GM21717 (cell line): ENCODE data around the gene CR1L.
"Not testable (repeated sequence)": the region's sequence is repeated elsewhere in the genome, so short reads cannot be mapped to it uniquely, and the experiment has no call there.

Experiments used
- ATAC-seq: cut with Tn5 transposase; IDR thresholded peaks from one replicate; pipeline ENCODE4 v1.9.1; 2021; ENCODE audit warnings: mild to moderate bottlenecking, moderate library complexity; ENCODE audit not compliant: unreplicated experiment

The CR1L gene

GRCh38 chr1:207645635-207646081, 725 bp downstream of the CR1L start:
- no peak for ATAC-seq

DNA sequence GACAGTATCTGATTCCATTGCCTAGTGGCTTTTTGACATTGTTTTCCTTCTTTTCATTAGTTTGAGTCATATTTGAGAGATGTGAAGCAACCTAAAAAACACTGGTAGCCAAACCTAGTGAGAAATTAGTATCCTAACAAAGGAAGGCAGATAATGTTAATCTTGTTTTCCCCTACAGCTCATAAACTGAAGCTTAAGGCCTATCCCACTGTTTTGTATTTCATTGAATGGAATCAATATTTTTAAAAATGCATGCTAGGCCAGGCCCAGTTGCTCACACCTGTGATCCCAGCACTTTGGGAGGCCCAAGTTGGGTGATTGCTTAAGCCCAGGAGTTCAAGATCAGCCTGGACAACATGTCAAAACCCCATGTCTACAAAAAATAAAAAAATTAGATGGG, 1.2 kb downstream of the CR1L start:
- no peak for ATAC-seq

DNA sequence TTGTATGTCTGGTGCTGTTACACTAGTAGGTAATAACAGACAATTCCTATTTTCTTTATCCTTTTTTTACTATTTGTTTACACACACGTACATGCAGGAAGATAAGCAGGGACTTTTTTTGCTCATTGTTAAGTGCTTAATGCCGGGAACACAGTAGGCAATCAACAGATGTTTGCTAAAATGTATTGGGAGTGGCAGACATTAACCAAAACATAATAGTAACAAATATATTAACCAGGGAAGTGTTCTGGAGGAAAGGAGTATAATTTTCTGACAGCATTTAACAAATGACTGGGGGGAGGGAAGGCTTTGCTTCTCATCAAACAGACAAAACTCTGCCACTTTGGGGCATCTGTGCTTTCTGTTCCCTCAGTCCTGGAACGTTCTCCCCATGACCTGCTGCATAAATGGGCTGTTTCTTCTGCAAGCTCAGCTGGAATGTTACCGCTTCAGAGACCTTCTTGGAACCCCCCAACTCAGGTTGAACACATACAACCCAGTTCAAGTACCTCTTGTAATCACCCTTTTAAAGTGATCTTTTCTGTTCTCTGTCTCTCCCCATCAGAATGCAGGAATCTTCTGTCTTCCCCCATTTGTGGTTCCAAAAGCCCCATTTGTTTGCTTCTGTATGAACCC, 2.1 kb downstream of the CR1L start:
- no peak for ATAC-seq

DNA sequence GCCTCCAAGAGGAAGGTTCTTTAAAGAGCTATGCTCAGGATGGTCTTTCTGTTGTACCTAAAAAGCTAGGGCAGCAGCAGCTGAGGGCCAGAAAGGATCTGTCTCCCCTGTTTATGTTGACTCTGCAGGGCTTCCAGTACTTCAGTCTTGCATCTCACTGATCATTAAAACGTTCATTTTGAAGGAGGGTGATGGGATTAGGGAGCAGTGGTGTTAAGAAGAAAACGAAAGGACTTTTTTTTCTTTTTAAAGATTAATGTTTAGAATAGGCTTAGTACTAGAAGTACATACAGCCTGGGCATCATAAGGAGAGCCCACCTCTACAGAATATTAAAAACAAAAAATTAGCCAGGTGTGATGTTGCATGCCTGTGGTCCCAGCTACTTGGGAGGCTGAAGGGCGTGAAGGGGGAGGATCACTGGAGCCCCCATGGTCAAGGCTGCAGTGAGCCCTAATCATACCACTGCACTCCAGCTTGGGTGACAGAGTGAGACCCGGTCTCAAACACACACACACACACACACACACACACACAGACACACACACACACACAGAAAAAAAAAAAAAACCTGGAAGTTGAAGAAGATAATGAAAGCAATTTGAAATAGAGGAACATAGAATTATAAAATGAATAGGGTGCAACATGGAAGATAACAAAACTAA, 2.9 kb downstream of the CR1L start:
- no peak for ATAC-seq

- no peak for ATAC-seq
These were observed 3.6 kb downstream of the CR1L start for GRCh38 chr1:207648334-207649209.

DNA sequence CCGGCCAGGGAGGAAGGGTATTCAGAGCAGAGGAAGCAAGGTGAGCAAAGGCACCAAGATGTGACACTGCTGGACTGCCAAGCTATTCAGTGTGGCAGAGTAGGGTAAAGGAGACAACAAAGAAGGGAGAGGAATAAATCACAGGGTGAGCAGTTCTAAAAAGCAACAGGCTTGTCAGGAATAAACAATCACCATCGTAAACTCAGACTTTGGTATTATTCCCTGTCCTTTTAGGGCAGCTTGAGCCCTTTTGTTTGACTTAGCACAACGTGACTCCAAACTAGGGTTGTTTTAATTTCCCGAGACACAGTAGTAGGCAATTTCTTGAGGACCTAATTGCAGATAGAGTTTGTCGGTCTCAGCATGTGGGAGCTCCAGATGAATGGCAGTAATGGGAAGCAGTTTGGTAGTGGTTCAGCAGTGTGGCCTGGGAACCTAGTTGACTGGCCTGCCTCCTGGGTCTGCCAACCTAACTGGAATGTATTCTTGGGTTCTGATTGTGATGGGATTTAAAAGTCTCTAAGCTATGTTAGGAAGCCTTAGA, 4.3 kb downstream of the CR1L start:
- ATAC-seq = no peak

GRCh38 chr1:207649865-207650580, 5.1 kb downstream of the CR1L start:
- no peak for ATAC-seq

- ATAC-seq = no peak
These were observed 6.7 kb downstream of the CR1L start for GRCh38 chr1:207651583-207651982.

DNA sequence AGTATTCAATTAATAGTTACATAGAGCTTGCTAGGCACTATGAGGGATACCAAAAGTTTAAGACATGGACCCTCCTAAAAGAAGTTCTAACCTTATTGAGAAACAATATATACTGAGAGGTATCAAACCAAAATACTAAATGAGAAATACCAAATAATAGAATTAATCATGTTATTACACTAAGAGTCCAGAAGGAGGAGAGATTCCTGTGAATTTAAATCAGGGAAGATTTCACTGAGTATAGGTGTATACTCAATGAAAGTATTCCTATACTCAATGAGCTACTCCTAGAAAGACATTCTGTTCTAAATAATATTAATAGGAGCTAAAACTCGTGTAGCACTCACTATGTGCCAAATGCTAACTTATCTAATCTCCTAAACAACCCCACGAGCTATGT, 9.4 kb downstream of the CR1L start:
- no peak for ATAC-seq

DNA sequence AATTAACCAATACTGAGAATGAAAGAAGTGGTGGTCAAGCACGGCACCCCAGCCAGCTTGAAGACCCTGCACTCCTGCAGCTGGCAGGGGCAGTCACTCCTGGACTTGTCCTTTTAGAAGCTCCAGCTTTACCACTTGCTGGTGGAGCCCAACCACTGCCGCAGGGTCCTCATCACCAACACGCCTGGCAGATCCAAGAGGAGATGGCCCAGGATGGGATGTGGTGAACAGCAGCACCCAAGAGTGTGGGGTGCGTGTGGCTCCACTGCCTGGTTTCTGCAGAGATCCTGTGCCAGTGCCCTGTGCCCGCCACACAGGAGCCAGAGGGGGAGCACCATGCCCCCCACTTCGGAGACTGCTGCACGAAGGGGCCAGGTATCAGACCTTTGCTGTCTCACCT, 13.5 kb downstream of the CR1L start:
- no peak for ATAC-seq

- ATAC-seq = no peak
These were observed 14.1 kb downstream of the CR1L start for GRCh38 chr1:207658904-207659485.

GRCh38 chr1:207659545-207660153, 14.7 kb downstream of the CR1L start:
- ATAC-seq = no peak

DNA sequence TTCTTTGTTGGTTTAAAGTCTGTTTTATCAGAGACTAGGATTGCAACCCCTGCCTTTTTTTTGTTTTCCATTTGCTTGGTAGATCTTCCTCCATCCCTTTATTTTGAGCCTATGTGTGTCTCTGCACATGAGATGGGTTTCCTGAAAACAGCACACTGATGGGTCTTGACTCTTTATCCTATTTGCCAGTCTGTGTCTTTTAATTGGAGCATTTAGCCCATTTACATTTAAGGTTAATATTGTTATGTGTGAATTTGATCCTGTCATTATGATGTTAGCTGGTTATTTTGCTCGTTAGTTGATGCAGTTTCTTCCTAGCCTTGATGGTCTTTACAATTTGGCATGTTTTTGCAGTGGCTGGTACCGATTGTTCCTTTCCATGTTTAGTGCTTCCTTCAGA, 16.5 kb downstream of the CR1L start:
- ATAC-seq = not testable (repeated sequence)

- no peak for ATAC-seq
These were observed 21.4 kb downstream of the CR1L start for GRCh38 chr1:207666342-207666741.

GRCh38 chr1:207669528-207670009, 24.6 kb downstream of the CR1L start:
- ATAC-seq = no peak

DNA sequence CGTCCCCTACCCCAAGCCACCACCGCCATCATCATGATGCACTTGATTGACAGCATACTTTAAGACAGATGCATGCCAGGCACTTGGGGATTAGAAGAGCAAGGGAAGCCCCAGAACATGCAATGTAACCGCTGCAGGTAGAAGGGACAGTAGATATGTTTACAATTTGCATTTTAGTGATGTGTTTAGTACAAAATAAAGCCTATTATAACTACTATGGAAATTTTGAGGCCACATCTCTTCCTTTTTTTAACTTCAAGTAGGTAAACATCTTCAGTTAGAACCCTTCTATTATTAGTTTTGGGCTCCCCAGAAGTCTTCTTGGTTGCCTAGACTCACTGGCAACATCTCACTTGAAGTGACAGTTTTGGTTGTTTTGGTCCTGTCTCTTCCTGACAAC, 25.3 kb downstream of the CR1L start:
- peak; percentile 83 for ATAC-seq

DNA sequence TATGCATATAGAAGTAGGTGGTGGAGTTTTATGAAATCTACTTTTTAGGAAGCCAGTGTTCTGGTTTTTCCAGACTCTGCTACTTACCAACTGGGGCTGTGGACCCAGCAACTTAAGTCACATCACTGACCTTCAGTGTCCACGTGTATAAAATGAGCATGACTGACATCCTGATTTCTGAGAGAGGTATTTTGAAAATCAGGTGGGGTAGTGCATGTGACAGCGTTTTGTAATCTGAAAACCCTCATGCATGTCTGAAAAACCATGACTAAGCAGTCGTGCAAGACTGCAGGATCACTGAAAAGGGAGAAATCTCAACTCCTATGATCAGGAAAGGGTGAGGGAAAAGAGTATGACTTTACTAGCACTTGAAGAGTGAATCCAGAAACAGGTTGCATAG, 26.1 kb downstream of the CR1L start:
- no peak for ATAC-seq

DNA sequence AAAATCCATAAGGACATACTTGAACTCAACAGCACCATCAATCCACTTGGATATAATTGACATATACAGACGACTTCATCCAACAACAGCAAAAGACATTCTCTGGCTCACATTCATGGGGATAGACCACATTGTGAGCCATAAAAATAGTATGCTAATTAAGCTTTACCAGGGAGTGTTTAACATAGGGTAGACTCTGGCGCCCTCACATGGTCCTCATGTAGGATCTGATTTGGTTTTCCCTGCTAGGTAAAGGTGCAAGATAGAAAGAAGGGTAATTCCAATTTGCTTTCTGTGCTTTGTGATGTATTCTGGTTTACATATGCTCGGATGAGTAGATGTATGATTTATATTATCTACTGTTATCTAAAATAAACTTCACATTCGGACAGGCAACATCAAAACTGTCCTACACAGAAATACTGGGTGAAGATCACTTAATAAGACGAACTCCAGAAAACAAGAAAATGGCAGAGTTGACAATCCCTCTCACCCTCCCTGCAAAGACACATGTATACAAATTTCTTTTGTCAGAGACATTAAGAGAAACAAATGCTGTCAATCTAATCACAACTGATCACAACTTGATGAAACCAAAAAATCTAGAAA, 27.7 kb downstream of the CR1L start:
- ATAC-seq = no peak

DNA sequence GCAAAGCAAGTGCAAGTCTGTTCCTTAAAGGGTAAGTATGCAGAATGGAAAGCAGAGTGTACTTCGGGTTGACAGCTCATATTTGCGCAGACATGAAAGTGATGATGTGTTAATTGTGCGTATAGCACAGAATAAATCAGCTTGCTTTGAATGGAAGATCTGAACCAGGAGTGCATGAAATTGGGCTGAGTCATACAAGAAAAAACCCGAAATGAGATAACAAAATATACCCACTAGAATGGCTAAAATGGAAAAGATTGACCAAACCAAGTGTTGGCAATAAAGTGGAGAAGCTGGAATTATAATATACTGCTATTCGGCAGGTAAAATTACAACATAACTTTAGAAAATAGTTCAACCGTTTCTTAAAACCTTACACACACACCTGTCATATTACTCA, 28.5 kb downstream of the CR1L start:
- ATAC-seq = no peak

DNA sequence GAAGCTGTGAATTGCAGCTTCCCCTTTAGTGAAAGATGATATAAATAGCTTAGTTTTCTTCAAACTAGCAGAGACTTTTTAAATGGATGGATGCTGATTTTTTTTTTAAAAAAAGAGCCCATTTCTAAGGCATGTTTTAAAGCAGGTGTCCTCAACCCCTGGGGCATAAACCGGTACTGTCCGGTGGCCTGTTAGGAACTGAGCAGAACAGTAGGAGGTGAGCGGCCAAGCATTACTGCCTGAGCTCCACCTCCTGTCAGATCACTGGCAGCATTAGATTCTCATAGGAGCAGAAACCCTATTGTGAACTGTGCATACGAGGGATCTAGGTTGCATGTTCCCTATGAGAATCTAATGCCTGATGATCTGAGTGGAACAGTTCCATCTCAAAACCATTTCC, 31.2 kb downstream of the CR1L start:
- no peak for ATAC-seq
